HG02588 (cell line): ENCODE measurements around the gene FDPS.

Experiments
- ATAC-seq: cut with Tn5 transposase; IDR thresholded peaks from one replicate; pipeline ENCODE4 v1.9.1; 2021; ENCODE audit warnings: mild to moderate bottlenecking, moderate library complexity; ENCODE audit not compliant: unreplicated experiment

Gene FDPS

GRCh38 chr1:155352631-155353030, 44.0 kb downstream of the FDPS start:
- no peak for ATAC-seq

GRCh38 chr1:155360051-155360450, 51.4 kb downstream of the FDPS start:
- no peak for ATAC-seq
